Measurements from ENCODE around the gene MGST3.

Gene MGST3

DNA sequence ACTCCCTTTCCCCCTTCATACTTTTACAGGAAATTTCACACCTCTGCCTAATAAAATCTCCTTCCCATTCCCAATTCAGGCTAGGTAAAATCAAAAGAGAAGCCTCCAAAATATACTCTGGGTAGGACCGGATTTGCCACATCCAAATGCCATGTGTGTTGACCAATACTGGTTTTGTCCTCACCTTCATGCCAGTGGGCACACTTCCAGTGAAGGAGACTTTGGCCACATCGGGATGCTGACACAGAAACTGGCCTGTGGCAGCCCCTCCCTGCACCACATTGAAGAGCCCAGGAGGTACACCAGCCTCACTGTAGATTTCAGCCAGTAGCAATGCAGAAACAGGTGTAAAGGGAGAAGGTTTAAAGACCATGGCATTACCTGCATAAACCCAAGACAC is 49.3 kb downstream of the MGST3 start:
- TF ChIP-seq SIN3A (IDR thresholded peaks at IDR 0.05; ENCODE audit: borderline replicate concordance, insufficient read depth, low read length) (no peak), POLR2AphosphoS5 (IDR thresholded peaks at IDR 0.05; ENCODE audit: low read depth, low read length) (no peak), FOXP2 (optimal IDR thresholded peaks at IDR 0.05; ENCODE audit: borderline replicate concordance, extremely low read depth, extremely low read length, insufficient read depth) (no peak), TAF1 (IDR thresholded peaks at IDR 0.05; ENCODE audit: borderline replicate concordance, insufficient read depth, low read length) (no peak)
- TF ChIP-seq, protein P1, sequence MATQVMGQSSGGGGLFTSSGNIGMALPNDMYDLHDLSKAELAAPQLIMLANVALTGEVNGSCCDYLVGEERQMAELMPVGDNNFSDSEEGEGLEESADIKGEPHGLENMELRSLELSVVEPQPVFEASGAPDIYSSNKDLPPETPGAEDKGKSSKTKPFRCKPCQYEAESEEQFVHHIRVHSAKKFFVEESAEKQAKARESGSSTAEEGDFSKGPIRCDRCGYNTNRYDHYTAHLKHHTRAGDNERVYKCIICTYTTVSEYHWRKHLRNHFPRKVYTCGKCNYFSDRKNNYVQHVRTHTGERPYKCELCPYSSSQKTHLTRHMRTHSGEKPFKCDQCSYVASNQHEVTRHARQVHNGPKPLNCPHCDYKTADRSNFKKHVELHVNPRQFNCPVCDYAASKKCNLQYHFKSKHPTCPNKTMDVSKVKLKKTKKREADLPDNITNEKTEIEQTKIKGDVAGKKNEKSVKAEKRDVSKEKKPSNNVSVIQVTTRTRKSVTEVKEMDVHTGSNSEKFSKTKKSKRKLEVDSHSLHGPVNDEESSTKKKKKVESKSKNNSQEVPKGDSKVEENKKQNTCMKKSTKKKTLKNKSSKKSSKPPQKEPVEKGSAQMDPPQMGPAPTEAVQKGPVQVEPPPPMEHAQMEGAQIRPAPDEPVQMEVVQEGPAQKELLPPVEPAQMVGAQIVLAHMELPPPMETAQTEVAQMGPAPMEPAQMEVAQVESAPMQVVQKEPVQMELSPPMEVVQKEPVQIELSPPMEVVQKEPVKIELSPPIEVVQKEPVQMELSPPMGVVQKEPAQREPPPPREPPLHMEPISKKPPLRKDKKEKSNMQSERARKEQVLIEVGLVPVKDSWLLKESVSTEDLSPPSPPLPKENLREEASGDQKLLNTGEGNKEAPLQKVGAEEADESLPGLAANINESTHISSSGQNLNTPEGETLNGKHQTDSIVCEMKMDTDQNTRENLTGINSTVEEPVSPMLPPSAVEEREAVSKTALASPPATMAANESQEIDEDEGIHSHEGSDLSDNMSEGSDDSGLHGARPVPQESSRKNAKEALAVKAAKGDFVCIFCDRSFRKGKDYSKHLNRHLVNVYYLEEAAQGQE (IDR thresholded peaks at IDR 0.05; ENCODE audit: insufficient read depth in 1 of 2, low read depth in 2 of 2, low read length in 2 of 2) = no peak

DNA sequence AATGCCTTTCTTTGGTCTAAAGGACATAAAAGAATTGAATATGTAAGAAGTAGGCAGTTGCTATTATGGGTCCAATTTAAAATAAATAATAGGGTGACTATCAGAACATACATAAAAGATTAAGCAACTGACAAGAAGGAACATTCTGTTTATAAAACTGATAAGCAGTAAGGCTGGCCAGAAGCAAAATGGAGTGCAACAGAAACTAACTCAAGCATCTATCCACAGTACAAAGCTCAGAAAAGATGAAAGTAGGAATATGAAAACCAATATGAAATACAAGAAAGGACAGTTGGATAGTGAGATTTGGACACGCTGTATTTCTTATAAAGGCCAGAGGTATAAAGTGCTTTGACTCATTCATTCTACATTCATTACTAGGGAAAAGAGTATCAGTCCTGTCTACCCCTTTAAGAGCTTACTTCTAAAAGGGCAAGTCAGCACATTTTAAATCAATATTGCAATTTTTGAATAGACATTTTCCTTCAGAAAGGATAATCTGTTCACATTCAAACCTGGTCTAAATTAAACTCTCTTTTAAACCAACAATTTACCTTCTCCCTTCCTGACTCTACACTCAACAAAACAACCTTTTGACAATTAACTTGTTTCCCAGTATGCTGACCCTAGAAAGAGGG is 52.9 kb downstream of the MGST3 start:
- no peak for TF ChIP-seq FOXP2 (optimal IDR thresholded peaks at IDR 0.05; ENCODE audit: borderline replicate concordance, extremely low read depth, extremely low read length, insufficient read depth)
- TF ChIP-seq SIN3A (IDR thresholded peaks at IDR 0.05; ENCODE audit: borderline replicate concordance, insufficient read depth, low read length) = no peak
- no peak for TF ChIP-seq TAF1 (IDR thresholded peaks at IDR 0.05; ENCODE audit: borderline replicate concordance, insufficient read depth, low read length)
- no peak for TF ChIP-seq POLR2AphosphoS5 (IDR thresholded peaks at IDR 0.05; ENCODE audit: low read depth, low read length)
- TF ChIP-seq, protein P1 (IDR thresholded peaks at IDR 0.05; ENCODE audit: insufficient read depth in 1 of 2, low read depth in 2 of 2, low read length in 2 of 2) = no peak

DNA sequence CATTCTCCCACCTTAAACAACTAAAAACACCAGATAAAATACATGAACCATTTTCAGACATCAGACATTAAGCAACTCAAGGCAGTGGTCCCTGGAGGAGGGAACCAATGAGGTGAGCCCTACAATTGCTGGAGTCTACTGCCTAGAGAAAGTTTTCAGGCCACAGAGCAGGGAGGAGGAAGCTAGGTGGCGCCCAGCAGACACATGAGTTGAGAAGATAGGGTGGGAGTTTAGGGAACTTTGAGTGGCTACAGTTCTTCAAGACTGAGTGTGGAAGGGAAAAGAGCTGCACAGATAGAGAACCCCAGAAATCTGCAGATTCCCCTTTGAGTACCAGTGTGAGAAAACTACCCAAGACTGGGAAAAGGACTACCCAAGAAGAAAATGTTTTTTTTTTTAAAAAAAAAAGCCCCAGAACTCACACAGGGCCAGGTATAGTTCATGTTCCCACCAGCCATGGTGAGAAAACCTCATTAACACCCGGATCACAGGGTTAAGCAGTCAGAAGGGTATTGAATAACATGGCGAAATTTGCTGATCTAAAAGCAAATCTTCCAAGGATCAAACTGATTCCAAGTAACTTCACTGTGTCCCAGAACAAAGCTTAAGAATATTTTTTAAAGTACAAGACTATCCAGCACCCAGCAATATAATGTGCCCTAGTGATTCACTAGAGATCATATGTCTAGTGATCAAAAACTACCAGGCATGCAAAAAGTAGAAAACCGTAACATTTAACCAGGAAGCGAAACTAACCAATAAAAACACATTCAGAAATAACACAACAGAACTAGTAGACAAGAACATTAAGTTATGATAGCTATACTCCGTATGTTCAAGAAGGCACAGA is 55.3 kb downstream of the MGST3 start:
- TF ChIP-seq FOXP2 (optimal IDR thresholded peaks at IDR 0.05; ENCODE audit: borderline replicate concordance, extremely low read depth, extremely low read length, insufficient read depth) = no peak
- TF ChIP-seq TAF1 (IDR thresholded peaks at IDR 0.05; ENCODE audit: borderline replicate concordance, insufficient read depth, low read length) = no peak

DNA sequence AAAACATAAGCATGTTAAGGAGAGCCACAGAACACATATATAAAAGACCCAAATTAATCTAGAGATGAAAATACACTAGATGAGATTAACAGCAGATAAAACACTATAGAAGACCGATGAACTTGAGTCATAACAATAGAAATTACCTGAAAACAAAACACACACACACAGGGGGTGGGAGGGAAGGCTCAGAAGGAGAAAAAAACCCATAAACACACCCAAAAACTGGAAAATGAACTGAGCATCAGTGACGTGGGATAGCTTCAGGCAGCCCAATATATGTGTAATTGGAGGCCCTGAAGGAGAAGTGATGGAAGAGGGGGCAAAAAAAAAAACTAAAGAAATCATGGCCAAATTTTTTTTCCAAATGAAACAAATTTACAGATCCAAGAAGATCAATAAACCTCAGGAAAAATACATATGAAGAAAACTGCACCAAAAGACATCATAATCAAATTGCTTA is 56.0 kb downstream of the MGST3 start:
- no peak for TF ChIP-seq POLR2AphosphoS5 (IDR thresholded peaks at IDR 0.05; ENCODE audit: low read depth, low read length)
- TF ChIP-seq TAF1 (IDR thresholded peaks at IDR 0.05; ENCODE audit: borderline replicate concordance, insufficient read depth, low read length) = no peak
- no peak for TF ChIP-seq SIN3A (IDR thresholded peaks at IDR 0.05; ENCODE audit: borderline replicate concordance, insufficient read depth, low read length)
- no peak for TF ChIP-seq FOXP2 (optimal IDR thresholded peaks at IDR 0.05; ENCODE audit: borderline replicate concordance, extremely low read depth, extremely low read length, insufficient read depth)
- TF ChIP-seq, protein P1 (IDR thresholded peaks at IDR 0.05; ENCODE audit: insufficient read depth in 1 of 2, low read depth in 2 of 2, low read length in 2 of 2) = no peak

DNA sequence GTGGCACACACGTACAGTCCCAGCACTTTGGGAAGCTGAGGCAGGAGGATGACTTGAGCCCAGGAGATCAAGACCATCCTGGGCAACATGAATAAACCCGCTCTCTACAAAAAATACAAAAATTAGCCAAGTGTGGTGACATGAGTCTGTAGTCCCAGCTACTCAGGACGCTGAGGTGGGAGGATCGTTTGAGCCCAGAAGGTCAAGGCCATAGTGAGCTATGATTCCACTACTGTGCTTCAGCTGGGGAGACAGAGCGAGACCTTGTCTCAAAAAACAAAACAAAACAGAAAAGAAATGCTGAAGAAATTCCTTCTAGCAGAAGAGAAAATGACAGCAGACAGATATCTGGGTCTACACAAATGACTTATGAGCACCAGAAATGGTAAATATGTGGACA is 57.0 kb downstream of the MGST3 start:
- no peak for TF ChIP-seq POLR2AphosphoS5 (IDR thresholded peaks at IDR 0.05; ENCODE audit: low read depth, low read length)
- no peak for TF ChIP-seq TAF1 (IDR thresholded peaks at IDR 0.05; ENCODE audit: borderline replicate concordance, insufficient read depth, low read length)
- no peak for TF ChIP-seq SIN3A (IDR thresholded peaks at IDR 0.05; ENCODE audit: borderline replicate concordance, insufficient read depth, low read length)
- TF ChIP-seq FOXP2 (optimal IDR thresholded peaks at IDR 0.05; ENCODE audit: borderline replicate concordance, extremely low read depth, extremely low read length, insufficient read depth) = no peak
- TF ChIP-seq, protein P1 (IDR thresholded peaks at IDR 0.05; ENCODE audit: insufficient read depth in 1 of 2, low read depth in 2 of 2, low read length in 2 of 2) = no peak

Data from PFSK-1 (cell line).